Astrocyte of the spinal cord (primary cell): ENCODE measurements around the gene FTO.

Source experiments
- DNase-seq: peaks from one replicate; pipeline ENCODE4 v3.0.0; 2011; ENCODE audit warnings: low read depth, low spot score
- H3K4me3 ChIP-seq: 2 replicates; pipeline ENCODE4 v1.5.1; 2011; ENCODE audit warnings: low read depth, mild to moderate bottlenecking, low read length, moderate library complexity
- CTCF ChIP-seq: IDR thresholded peaks from 2 replicates; pipeline ENCODE4 v1.5.1; 2012; ENCODE audit warnings: low read depth, mild to moderate bottlenecking, low read length, inconsistent platforms
- in situ Hi-C: cut with HindIII; loops from 2 replicates; pipeline ENCODE4 v1.10.0; 2017; ENCODE audit warnings: low sequenced_read_pairs

The FTO gene

DNA sequence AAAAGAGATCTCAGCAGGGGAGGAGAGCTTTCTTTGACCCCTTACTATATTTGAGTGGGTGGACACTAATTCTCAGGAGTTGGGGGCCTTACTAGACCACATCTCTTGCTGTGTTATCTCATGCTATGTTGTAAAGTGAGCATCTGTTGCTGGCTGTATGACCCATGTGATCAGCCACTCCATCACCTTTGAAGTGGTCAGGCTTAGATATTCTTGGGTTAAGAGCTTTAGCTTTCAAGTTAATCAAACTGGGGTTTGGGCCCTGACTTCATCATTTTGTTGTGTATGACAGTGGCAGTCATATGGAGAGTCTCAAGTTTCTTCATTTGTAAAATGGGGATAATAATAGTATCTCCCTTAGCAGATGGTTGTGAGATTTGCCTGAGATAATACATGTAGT lies 201.1 kb downstream of the FTO start:
- DNase-seq = no peak
- no peak overlapping the region for H3K4me3 ChIP-seq
- in situ Hi-C loops = no loop called here
- no peak for TF ChIP-seq CTCF

GRCh38 chr16:53908731-53909130 lies 204.8 kb downstream of the FTO start:
- DNase-seq = no peak
- in situ Hi-C loops = no loop called here
- no peak for TF ChIP-seq CTCF
- H3K4me3 ChIP-seq = no peak overlapping the region

DNA sequence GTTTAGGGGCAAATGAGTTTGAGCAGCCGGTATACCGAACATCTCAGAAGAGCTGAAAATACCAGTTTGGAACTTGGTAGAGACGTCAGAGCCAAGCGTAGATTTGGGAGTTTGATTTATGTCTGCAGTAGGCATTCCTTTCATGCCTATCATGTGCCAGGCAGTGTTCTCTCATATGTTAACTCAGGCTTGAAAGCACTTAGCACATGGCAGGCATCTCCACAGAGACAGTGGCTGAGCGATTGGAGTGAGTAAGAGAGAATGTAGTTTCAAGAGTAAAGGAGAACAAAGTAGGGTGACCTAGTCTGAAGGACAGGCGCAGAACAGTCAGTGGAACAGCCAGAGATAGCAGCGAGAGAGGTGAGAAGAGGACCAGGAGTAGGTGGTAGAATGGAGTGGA lies 207.0 kb downstream of the FTO start:
- DNase-seq = no peak
- TF ChIP-seq CTCF = no peak
- in situ Hi-C loops = no loop called here
- no peak overlapping the region for H3K4me3 ChIP-seq

DNA sequence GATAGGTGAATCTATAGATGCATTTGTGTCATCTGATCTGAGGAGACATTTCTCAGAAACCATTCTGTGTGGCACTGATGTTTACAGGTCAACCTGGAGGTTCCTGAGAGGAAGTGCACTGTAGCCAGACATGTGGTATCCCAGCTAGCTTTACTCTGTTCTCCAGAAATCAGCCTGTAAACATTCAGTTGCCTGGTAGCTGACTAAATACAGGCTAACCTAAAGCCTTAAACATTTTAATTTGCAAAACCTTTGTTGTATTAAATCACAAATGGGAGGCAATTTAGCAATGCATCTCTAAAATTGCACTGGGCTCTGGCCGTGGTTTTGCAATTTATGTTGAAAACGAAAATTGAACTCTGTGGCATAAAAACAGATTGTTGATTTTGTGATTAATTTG lies 207.6 kb downstream of the FTO start:
- TF ChIP-seq CTCF = no peak
- no peak overlapping the region for H3K4me3 ChIP-seq
- peak; percentile 29 for DNase-seq
- in situ Hi-C loops = no loop called here

GRCh38 chr16:53912155-53912554 lies 208.2 kb downstream of the FTO start:
- DNase-seq = no peak
- TF ChIP-seq CTCF = no peak
- in situ Hi-C loops = no loop called here
- H3K4me3 ChIP-seq = no peak overlapping the region

DNA sequence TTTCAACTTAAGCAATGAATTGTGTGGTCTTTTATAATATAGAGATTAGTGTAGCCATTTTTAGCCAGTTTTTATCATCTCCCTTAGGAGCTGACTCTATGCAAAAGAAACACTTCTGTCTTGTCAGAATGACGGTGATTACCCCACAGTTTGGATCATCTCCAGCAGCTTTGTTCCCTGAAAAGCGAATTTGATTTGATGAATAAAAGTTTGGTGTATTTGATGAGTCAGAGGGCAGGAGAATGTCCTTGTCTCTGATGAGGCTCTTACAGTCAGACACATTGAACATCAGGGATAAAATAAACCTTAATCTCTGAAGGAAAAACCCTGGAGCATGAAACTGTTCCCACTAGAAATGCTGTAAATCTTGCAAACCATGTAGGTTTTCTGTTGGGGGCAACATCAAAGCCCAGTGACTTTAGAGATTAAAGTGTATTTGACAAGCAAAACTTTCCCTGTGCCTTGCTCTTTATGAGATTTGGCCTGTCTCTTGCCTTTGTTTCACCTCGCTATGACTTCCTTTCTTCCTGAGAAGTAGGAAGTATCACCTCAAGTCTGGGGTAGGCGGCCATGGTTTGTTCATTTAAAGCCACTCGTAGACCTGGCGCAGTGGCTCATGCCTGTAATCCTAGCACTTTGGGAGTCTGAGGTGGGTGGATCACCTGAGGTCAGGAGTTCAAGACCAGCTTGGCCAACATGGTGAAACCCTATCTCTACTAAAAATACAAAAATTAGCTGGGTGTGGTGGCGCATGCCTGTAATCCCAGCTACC lies 209.3 kb downstream of the FTO start:
- DNase-seq = peak; percentile 89
- in situ Hi-C loops = no loop called here
- TF ChIP-seq CTCF = no peak
- H3K4me3 ChIP-seq = no peak overlapping the region
